ENCODE measurements around the gene NUDT16L1.

NUDT16L1 gene

DNA sequence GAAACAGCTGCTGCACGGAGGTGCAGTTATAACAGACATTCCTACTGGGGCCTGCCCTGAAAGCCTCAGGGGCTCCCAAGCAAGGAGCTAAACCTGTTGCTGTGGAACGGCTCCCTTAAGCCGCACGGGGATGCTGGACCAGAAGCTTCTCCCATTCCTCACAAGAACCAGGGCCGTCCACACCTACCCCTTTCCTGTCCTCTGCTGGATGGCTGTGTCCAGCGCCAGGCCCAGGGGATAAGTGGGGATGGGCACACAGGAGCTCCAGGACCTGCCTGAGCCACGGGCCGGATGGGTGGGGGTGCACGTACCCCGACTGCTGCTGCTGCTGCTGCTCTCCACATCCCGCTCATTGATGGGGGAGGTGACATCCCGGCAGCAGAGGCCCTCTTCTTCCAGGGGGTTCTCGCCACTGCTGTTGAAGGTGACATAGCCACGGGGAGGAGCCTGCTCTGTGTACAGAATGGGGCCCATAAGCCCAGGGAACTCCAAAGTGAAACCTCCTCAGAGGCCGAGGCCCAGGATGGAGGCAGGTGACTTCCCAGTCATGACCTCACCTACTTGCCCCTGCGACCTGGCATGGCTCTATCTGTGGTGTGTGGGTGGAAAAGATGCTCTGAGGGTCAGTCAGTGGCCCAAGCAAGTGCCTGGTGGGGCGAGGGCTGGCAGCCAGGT is 8.6 kb downstream of the NUDT16L1 start:
- H3K4me3 ChIP-seq (ENCODE audit: low read length) = no peak overlapping the region
- DNase-seq (ENCODE audit: low read depth) = no peak
- TF ChIP-seq, protein P1, sequence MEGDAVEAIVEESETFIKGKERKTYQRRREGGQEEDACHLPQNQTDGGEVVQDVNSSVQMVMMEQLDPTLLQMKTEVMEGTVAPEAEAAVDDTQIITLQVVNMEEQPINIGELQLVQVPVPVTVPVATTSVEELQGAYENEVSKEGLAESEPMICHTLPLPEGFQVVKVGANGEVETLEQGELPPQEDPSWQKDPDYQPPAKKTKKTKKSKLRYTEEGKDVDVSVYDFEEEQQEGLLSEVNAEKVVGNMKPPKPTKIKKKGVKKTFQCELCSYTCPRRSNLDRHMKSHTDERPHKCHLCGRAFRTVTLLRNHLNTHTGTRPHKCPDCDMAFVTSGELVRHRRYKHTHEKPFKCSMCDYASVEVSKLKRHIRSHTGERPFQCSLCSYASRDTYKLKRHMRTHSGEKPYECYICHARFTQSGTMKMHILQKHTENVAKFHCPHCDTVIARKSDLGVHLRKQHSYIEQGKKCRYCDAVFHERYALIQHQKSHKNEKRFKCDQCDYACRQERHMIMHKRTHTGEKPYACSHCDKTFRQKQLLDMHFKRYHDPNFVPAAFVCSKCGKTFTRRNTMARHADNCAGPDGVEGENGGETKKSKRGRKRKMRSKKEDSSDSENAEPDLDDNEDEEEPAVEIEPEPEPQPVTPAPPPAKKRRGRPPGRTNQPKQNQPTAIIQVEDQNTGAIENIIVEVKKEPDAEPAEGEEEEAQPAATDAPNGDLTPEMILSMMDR (conservative IDR thresholded peaks at IDR 0.05; ENCODE audit: low read depth, low read length) = no peak

GRCh38 chr16:4702466-4702808 is 9.1 kb downstream of the NUDT16L1 start:
- DNase-seq (ENCODE audit: low read depth) = no peak
- TF ChIP-seq, protein P1 (conservative IDR thresholded peaks at IDR 0.05; ENCODE audit: low read depth, low read length) = no peak
- no peak overlapping the region for H3K4me3 ChIP-seq (ENCODE audit: low read length)

GRCh38 chr16:4703906-4704305 is 10.5 kb downstream of the NUDT16L1 start:
- TF ChIP-seq, protein P1 (conservative IDR thresholded peaks at IDR 0.05; ENCODE audit: low read depth, low read length) = no peak
- H3K4me3 ChIP-seq (ENCODE audit: low read length) = no peak overlapping the region
- no peak for DNase-seq (ENCODE audit: low read depth)

DNA sequence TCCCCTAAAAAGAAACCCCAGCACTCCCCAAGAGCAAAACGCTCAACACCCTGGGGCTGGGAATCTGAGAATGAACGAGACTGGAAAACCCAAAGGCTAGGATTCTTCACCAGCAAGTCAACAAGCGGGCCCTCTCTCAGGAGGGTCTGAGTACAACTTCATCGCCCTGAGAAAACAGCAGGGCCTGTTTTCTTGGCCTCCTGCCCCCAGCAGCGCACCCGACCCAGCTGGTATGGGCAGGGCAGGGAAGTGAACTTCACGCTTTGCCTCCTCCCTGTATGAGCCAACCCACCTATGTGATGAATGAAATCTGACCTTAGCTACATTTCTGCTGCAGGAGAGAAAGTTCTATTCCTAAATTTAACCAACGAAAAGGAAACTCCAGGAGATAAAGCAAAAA is 11.1 kb downstream of the NUDT16L1 start:
- H3K4me3 ChIP-seq (ENCODE audit: low read length) = no peak overlapping the region
- TF ChIP-seq, protein P1 (conservative IDR thresholded peaks at IDR 0.05; ENCODE audit: low read depth, low read length) = no peak
- no peak for DNase-seq (ENCODE audit: low read depth)

- DNase-seq (ENCODE audit: low read depth) = no peak
- TF ChIP-seq, protein P1 (conservative IDR thresholded peaks at IDR 0.05; ENCODE audit: low read depth, low read length) = no peak
- no peak overlapping the region for H3K4me3 ChIP-seq (ENCODE audit: low read length)
Observed at GRCh38 chr16:4704913-4705312, 11.6 kb downstream of the NUDT16L1 start.

- no peak for DNase-seq (ENCODE audit: low read depth)
- TF ChIP-seq, protein P1 (conservative IDR thresholded peaks at IDR 0.05; ENCODE audit: low read depth, low read length) = no peak
- H3K4me3 ChIP-seq (ENCODE audit: low read length) = no peak overlapping the region
Observed at GRCh38 chr16:4706871-4707270, 13.5 kb downstream of the NUDT16L1 start.

DNA sequence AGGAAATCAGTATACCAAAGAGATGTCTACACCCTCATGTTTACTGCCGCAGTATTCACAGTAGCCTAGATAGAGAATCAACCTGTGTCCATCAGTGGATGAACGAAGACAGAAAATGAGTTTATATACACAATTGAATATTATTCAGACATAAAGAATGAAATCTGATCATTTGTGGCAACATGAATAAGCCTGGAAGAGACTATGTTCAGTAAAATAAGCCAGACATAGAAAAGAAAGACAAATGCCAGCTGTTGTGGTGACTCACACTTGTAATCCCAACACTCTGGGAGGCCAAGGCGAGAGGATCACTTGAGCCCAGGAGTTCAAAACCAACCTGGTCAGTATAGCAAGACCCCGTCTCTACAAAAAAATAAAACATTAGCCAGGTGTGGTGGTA is 16.1 kb downstream of the NUDT16L1 start:
- DNase-seq (ENCODE audit: low read depth) = no peak
- TF ChIP-seq, protein P1 (conservative IDR thresholded peaks at IDR 0.05; ENCODE audit: low read depth, low read length) = no peak
- H3K4me3 ChIP-seq (ENCODE audit: low read length) = no peak overlapping the region
